ENCODE results near the gene UBTD2.

Gene UBTD2

DNA sequence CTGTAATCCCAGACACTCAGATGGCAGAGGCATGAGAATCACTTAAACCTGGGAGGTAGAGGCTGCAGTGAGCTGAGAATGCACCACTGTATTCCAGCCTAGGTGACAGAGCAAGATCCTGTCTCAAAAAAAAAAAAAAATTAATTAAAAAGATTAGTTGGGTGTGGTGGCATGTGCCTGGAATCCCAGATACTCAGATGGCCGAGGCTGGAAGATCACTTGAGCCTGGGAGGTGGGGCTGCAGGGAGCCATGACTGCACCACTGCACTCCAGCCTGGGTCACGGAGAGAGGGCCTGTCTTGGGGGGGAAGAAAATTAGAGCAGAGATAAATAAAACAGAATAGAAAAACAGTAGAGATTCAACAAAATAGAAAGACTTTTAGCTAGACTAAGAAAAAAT, 34.9 kb downstream of the UBTD2 start:
- no peak overlapping the region for H3K4me3 ChIP-seq (ENCODE audit: low read depth, low read length)
- peaks cover 47% of the 10 kb centered on the region for H3K79me2 ChIP-seq (ENCODE audit: control insufficient read depth, insufficient read depth, low read length, unreplicated experiment)
- no peak overlapping the region for H2AFZ ChIP-seq (ENCODE audit: low read length, unreplicated experiment)
- H3K4me1 ChIP-seq (ENCODE audit: control insufficient read depth, insufficient read depth, low read length, unreplicated experiment): no peaks in the 10 kb centered on the region
- peaks cover 10% of the 10 kb centered on the region for H3K36me3 ChIP-seq (ENCODE audit: insufficient read depth, low read length)
- no peak overlapping the region for H3K27ac ChIP-seq (ENCODE audit: low read depth, low read length)
- no peaks in the 10 kb centered on the region for H3K27me3 ChIP-seq (ENCODE audit: insufficient read depth, low read length)

GRCh38 chr5:172245703-172246125, 37.9 kb downstream of the UBTD2 start:
- Histone ChIP-seq H3K27ac (ENCODE audit: low read depth, low read length) (no peak overlapping the region), H2AFZ (ENCODE audit: low read length, unreplicated experiment) (no peak overlapping the region), H3K4me1 (ENCODE audit: control insufficient read depth, insufficient read depth, low read length, unreplicated experiment) (no peaks in the 10 kb centered on the region), H3K4me3 (ENCODE audit: low read depth, low read length) (no peak overlapping the region), H3K27me3 (ENCODE audit: insufficient read depth, low read length) (no peaks in the 10 kb centered on the region), H3K36me3 (ENCODE audit: insufficient read depth, low read length) (no peaks in the 10 kb centered on the region), H3K79me2 (ENCODE audit: control insufficient read depth, insufficient read depth, low read length, unreplicated experiment) (peaks cover 45% of the 10 kb centered on the region)

DNA sequence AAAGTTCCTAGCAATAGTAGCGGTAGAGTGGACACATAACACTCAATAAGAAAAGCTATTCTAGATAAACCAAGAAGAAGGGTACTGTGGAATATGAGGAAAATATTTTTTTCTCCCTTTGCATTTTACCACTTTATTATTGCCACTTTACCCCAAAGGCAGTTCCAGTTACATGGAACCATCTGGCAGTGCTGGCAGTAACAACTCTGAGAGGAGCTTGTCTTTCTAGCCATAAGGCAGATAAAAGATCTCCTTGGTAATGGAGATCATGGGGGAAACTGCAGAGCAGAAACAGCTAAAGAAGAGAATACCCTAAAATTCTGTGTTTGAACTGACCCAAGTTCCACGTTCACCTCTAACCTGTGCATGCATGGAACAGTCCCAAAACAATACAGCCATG, 38.5 kb downstream of the UBTD2 start:
- Histone ChIP-seq H3K79me2 (ENCODE audit: control insufficient read depth, insufficient read depth, low read length, unreplicated experiment) (peaks cover 40% of the 10 kb centered on the region), H3K27me3 (ENCODE audit: insufficient read depth, low read length) (no peaks in the 10 kb centered on the region), H3K27ac (ENCODE audit: low read depth, low read length) (no peak overlapping the region), H3K4me1 (ENCODE audit: control insufficient read depth, insufficient read depth, low read length, unreplicated experiment) (no peaks in the 10 kb centered on the region), H2AFZ (ENCODE audit: low read length, unreplicated experiment) (no peak overlapping the region), H3K36me3 (ENCODE audit: insufficient read depth, low read length) (no peaks in the 10 kb centered on the region), H3K4me3 (ENCODE audit: low read depth, low read length) (no peak overlapping the region)

DNA sequence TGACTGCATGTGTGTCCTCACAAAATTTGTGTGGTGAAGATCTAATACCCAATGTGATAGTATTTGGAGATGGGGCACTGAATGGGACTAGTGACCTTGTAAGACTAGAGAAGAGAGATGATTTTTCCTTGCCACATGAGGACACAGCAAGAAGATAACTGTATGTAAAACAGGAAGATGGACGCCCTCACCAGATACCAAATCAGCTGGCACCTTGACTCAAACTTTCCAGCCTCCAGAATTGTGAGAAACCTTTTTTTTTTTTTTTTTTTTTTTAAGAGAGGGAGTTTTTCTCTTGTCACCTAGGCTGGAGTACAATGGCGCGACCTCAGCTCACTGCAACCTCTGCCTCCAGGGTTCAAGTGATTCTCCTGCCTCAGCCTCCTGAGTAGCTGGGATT, 40.3 kb downstream of the UBTD2 start:
- no peaks in the 10 kb centered on the region for H3K27me3 ChIP-seq (ENCODE audit: insufficient read depth, low read length)
- H3K4me1 ChIP-seq (ENCODE audit: control insufficient read depth, insufficient read depth, low read length, unreplicated experiment): no peaks in the 10 kb centered on the region
- H3K36me3 ChIP-seq (ENCODE audit: insufficient read depth, low read length): no peaks in the 10 kb centered on the region
- no peak overlapping the region for H3K4me3 ChIP-seq (ENCODE audit: low read depth, low read length)
- peaks cover 34% of the 10 kb centered on the region for H3K79me2 ChIP-seq (ENCODE audit: control insufficient read depth, insufficient read depth, low read length, unreplicated experiment)
- no peak overlapping the region for H2AFZ ChIP-seq (ENCODE audit: low read length, unreplicated experiment)
- no peak overlapping the region for H3K27ac ChIP-seq (ENCODE audit: low read depth, low read length)

GRCh38 chr5:172238334-172238733, 45.2 kb downstream of the UBTD2 start:
- Histone ChIP-seq H3K27ac (ENCODE audit: low read depth, low read length) (no peak overlapping the region), H2AFZ (ENCODE audit: low read length, unreplicated experiment) (no peak overlapping the region), H3K27me3 (ENCODE audit: insufficient read depth, low read length) (no peaks in the 10 kb centered on the region), H3K36me3 (ENCODE audit: insufficient read depth, low read length) (peaks cover 2% of the 10 kb centered on the region; the same call in 1 of the 2 replicates), H3K4me1 (ENCODE audit: control insufficient read depth, insufficient read depth, low read length, unreplicated experiment) (peaks cover 4% of the 10 kb centered on the region), H3K79me2 (ENCODE audit: control insufficient read depth, insufficient read depth, low read length, unreplicated experiment) (peaks cover 27% of the 10 kb centered on the region), H3K4me3 (ENCODE audit: low read depth, low read length) (no peak overlapping the region)

- H3K79me2 ChIP-seq (ENCODE audit: control insufficient read depth, insufficient read depth, low read length, unreplicated experiment): peaks cover 24% of the 10 kb centered on the region
- H3K27me3 ChIP-seq (ENCODE audit: insufficient read depth, low read length): no peaks in the 10 kb centered on the region
- H3K4me3 ChIP-seq (ENCODE audit: low read depth, low read length): no peak overlapping the region
- no peak overlapping the region for H3K27ac ChIP-seq (ENCODE audit: low read depth, low read length)
- peaks cover 3% of the 10 kb centered on the region; the same call in 1 of the 2 replicates for H3K36me3 ChIP-seq (ENCODE audit: insufficient read depth, low read length)
- no peak overlapping the region for H2AFZ ChIP-seq (ENCODE audit: low read length, unreplicated experiment)
- peaks cover 4% of the 10 kb centered on the region for H3K4me1 ChIP-seq (ENCODE audit: control insufficient read depth, insufficient read depth, low read length, unreplicated experiment)
These were observed 47.5 kb downstream of the UBTD2 start for GRCh38 chr5:172235827-172236736.

- peaks cover 4% of the 10 kb centered on the region for H3K4me1 ChIP-seq (ENCODE audit: control insufficient read depth, insufficient read depth, low read length, unreplicated experiment)
- no peaks in the 10 kb centered on the region for H3K27me3 ChIP-seq (ENCODE audit: insufficient read depth, low read length)
- H3K27ac ChIP-seq (ENCODE audit: low read depth, low read length): no peak overlapping the region
- peaks cover 24% of the 10 kb centered on the region for H3K79me2 ChIP-seq (ENCODE audit: control insufficient read depth, insufficient read depth, low read length, unreplicated experiment)
- H3K4me3 ChIP-seq (ENCODE audit: low read depth, low read length): no peak overlapping the region
- no peak overlapping the region for H2AFZ ChIP-seq (ENCODE audit: low read length, unreplicated experiment)
- H3K36me3 ChIP-seq (ENCODE audit: insufficient read depth, low read length): peaks cover 3% of the 10 kb centered on the region; the same call in 1 of the 2 replicates
These were observed 48.3 kb downstream of the UBTD2 start for GRCh38 chr5:172235132-172235780.

GRCh38 chr5:172234031-172234430, 49.5 kb downstream of the UBTD2 start:
- Histone ChIP-seq H2AFZ (ENCODE audit: low read length, unreplicated experiment) (no peak overlapping the region), H3K79me2 (ENCODE audit: control insufficient read depth, insufficient read depth, low read length, unreplicated experiment) (peaks cover 24% of the 10 kb centered on the region), H3K27ac (ENCODE audit: low read depth, low read length) (no peak overlapping the region)

GRCh38 chr5:172229904-172230303, 53.7 kb downstream of the UBTD2 start:
- no peak overlapping the region for H2AFZ ChIP-seq (ENCODE audit: low read length, unreplicated experiment)
- H3K27me3 ChIP-seq (ENCODE audit: insufficient read depth, low read length): no peaks in the 10 kb centered on the region
- H3K4me3 ChIP-seq (ENCODE audit: low read depth, low read length): no peak overlapping the region
- no peaks in the 10 kb centered on the region for H3K79me2 ChIP-seq (ENCODE audit: control insufficient read depth, insufficient read depth, low read length, unreplicated experiment)
- H3K4me1 ChIP-seq (ENCODE audit: control insufficient read depth, insufficient read depth, low read length, unreplicated experiment): no peaks in the 10 kb centered on the region
- H3K27ac ChIP-seq (ENCODE audit: low read depth, low read length): no peak overlapping the region
- H3K36me3 ChIP-seq (ENCODE audit: insufficient read depth, low read length): peaks cover 8% of the 10 kb centered on the region

More at GRCh38 chr5:172234031-172234430, 49.5 kb downstream of the UBTD2 start:
- Histone ChIP-seq H3K36me3 (ENCODE audit: insufficient read depth, low read length) (peaks cover 8% of the 10 kb centered on the region), H3K4me3 (ENCODE audit: low read depth, low read length) (no peak overlapping the region), H3K27me3 (ENCODE audit: insufficient read depth, low read length) (no peaks in the 10 kb centered on the region), H3K4me1 (ENCODE audit: control insufficient read depth, insufficient read depth, low read length, unreplicated experiment) (peaks cover 4% of the 10 kb centered on the region)

DNA sequence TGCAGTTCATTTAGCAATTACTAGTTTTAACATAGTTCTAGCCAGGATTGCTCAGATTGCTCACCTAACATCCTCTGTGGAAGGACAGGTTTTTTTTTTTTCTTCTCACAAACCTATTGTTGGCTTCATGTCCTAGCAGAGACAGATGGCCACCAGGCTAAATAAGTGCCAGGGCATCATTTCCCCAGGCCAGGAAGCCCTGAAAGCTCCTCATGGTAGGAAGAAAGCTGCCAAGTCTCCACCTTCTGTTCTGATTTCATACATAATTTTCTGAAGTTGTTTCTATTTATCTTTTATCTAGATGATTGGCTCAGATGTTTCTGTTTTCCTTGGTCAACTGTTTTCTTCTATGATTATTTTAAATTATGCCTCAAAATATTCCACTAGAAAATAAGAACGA, 58.6 kb downstream of the UBTD2 start:
- H3K79me2 ChIP-seq (ENCODE audit: control insufficient read depth, insufficient read depth, low read length, unreplicated experiment): no peaks in the 10 kb centered on the region
- no peaks in the 10 kb centered on the region for H3K4me1 ChIP-seq (ENCODE audit: control insufficient read depth, insufficient read depth, low read length, unreplicated experiment)
- H3K4me3 ChIP-seq (ENCODE audit: low read depth, low read length): no peak overlapping the region
- no peak overlapping the region for H2AFZ ChIP-seq (ENCODE audit: low read length, unreplicated experiment)
- no peaks in the 10 kb centered on the region for H3K27me3 ChIP-seq (ENCODE audit: insufficient read depth, low read length)
- H3K36me3 ChIP-seq (ENCODE audit: insufficient read depth, low read length): peaks cover 24% of the 10 kb centered on the region
- H3K27ac ChIP-seq (ENCODE audit: low read depth, low read length): no peak overlapping the region
